ENCODE results near the gene SRPK1. TPM values are rescaled to one million over a fixed set of nuclear protein-coding genes. Genes with fewer than 3 reads are reported as not detected.
"Not testable (repeated sequence)": the region's sequence is repeated elsewhere in the genome, so short reads cannot be mapped to it uniquely, and the experiment has no call there.

SRPK1 gene
- total RNA-seq, 1 donor = 61.7 TPM

DNA sequence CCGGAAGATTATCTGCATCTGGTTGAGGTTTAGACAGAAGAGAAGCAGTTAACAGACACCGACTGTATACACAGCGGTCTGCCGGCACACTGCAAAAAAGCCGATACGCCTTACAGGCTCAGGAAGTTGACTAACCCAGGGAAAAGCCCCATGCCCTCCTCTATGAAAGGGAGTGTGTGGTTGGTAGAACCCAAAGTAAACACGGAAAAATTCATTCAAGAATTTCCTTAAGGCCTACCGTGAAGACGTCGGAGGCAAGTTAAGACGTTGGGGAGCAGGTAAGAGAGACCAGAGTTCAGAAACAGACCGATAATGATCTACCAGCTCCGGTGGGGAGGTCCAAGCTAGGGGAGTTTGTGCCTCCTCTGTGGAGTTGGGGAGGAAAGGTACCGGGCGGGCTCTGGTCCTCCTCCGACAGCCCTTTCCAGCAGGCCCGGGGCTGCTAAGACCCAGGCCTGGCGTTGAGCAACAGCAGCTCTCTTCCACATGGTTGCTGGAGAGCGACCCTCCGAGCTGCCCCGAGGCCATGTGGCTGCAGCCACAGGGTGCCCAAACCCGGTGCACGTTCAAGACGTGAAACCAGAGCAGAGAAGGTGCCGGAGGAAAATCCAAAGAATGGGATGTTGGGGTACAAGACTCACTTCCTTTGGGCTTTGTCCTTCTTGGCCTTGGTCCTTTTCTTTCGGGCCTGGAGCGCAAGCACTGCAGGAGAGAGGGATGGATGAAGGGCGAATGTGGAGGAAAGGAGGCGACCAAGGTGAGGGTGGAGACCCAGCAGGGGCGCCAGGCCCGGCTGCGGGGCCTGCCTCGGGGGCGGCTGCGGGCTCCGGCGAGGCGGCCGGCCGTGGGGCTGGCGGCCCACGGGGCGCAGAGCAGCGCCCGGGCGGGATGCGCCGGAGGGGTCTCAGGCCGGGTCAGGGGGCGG is 809 bp downstream of the SRPK1 start:
- TF ChIP-seq CTCF (IDR thresholded peaks at IDR 0.05; ENCODE audit: insufficient read depth, low read depth, low read length) = no peak
- DNase-seq (ENCODE audit: low read depth) = peak; percentile 75
- H3K4me3 ChIP-seq (ENCODE audit: low read depth, low read length) = peak overlapping the region; percentile 78

- no peak for TF ChIP-seq CTCF (IDR thresholded peaks at IDR 0.05; ENCODE audit: insufficient read depth, low read depth, low read length)
- DNase-seq (ENCODE audit: low read depth) = peak; percentile 80
- peak overlapping the region; percentile 78 for H3K4me3 ChIP-seq (ENCODE audit: low read depth, low read length)
Measured at GRCh38 chr6:35919085-35919826, 1.6 kb downstream of the SRPK1 start.

- H3K4me3 ChIP-seq (ENCODE audit: low read depth, low read length); DNase-seq (ENCODE audit: low read depth): not testable (repeated sequence)
Measured at GRCh38 chr6:35916893-35917292, 4.0 kb downstream of the SRPK1 start.

- TF ChIP-seq CTCF (IDR thresholded peaks at IDR 0.05; ENCODE audit: insufficient read depth, low read depth, low read length) = no peak
- no peak for DNase-seq (ENCODE audit: low read depth)
- H3K4me3 ChIP-seq (ENCODE audit: low read depth, low read length) = no peak overlapping the region
Measured at GRCh38 chr6:35916056-35916455, 4.8 kb downstream of the SRPK1 start.

DNA sequence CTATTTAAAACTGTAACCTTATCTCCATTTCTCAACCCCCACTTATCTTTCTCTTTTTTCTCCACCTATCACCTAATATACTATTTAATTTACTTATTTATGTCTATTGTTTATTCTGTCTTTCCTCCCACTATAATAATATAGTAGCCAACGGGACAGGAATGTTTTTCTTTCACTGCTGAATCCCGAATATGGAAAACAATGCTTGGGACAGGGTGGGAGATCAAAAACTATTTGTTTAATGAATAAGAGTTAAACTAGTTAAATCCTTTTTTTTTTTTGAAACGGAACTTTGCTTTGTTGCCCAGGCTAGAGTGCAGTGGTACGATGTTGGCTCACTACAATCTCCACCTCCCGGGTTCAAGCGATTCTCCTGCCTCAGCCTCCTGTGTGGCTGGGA is 6.4 kb downstream of the SRPK1 start:
- no peak overlapping the region for H3K4me3 ChIP-seq (ENCODE audit: low read depth, low read length)
- no peak for DNase-seq (ENCODE audit: low read depth)
- TF ChIP-seq CTCF (IDR thresholded peaks at IDR 0.05; ENCODE audit: insufficient read depth, low read depth, low read length) = no peak

- peak; percentile 16 for DNase-seq (ENCODE audit: low read depth)
- TF ChIP-seq CTCF (IDR thresholded peaks at IDR 0.05; ENCODE audit: insufficient read depth, low read depth, low read length) = no peak
- no peak overlapping the region for H3K4me3 ChIP-seq (ENCODE audit: low read depth, low read length)
Measured at GRCh38 chr6:35911871-35912653, 8.8 kb downstream of the SRPK1 start.

DNA sequence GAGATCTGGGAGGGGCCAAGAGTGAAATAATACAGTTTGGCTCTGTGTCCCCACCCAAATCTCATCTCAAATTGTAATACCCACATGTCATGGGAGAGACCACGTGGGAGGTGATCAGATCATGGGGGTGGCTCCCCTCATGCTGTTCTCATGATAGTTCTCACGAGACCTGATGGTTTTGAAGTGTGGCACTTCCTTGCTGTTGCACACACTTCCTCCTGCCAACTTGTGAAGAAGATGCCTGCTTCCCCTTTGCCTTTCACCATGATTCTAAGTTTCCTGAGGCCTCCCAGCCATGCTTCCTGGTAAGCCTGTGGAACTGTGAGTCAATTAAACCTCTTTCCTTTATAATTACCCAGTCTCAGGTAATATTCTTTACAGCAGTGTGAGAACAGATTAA is 11.3 kb downstream of the SRPK1 start:
- DNase-seq (ENCODE audit: low read depth) = not testable (repeated sequence)

GRCh38 chr6:35908753-35909401 is 12.0 kb downstream of the SRPK1 start:
- not testable (repeated sequence) for H3K4me3 ChIP-seq (ENCODE audit: low read depth, low read length); DNase-seq (ENCODE audit: low read depth)

More for the DNA sequence above, 11.3 kb downstream of the SRPK1 start:
- not testable (repeated sequence) for H3K4me3 ChIP-seq (ENCODE audit: low read depth, low read length)

All from fibroblast of villous mesenchyme (primary cell).